Mesenteric fat pad (tissue), 1 donor: ENCODE measurements around the gene MYMX. TPM values are rescaled to one million over a fixed set of nuclear protein-coding genes. Genes with fewer than 3 reads are reported as not detected.

Source experiments
- DNase-seq: peaks from one replicate; pipeline ENCODE4 v3.0.0-alpha.2; 2020; ENCODE audit warnings: low spot score
- total RNA-seq: library from RNA; stranded (reverse); fragmentation: NEBNext Ultra II Directional; extraction: Animal tissue kit (Norgen Biotek cat#: 25700); gene quantifications from one replicate; pipeline ENCODE4 v1.2.1, GENCODE V29; 2021
- donor health status: DM: yes; HTN: yes; CAD: no.

The MYMX gene
- total RNA-seq, 1 donor from 2014 or later, result 11.6 TPM

DNA sequence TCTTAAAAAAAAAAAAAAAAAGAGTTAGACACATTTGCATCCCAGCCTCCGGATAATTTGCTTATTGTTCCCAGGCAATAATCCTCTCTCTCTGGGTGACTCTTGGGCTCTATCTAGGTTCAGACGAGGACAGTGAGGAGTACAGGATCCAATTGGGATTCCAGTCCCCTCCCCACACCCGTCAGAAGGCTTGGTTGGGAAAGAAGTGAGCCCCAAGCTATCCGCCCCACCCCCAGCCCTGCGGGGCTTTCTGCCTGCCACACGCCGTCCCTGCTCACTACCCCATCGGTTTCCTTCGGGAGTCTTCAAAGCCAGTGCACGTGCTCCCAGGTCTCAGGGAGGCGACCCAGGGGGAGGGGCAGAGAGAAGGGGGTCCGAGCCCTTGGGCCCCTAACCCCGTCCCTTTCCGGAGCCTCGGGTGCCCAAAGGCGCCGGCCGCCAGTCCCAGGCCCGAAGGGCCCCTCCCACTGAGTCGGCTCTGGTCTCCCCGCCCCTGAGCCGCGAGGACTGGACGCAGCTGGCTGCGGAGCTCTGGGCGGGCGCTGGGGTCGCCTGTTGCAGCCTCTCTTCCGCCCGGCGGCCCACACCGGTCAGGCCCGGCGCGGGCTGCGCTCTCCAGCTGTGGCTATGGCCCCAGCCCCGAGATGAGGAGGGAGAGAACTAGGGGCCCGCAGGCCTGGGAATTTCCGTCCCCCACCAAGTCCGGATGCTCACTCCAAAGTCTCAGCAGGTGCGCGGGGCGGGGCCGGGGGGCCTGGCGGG lies 2.5 kb downstream of the MYMX start:
- peak; percentile 94 for DNase-seq

DNA sequence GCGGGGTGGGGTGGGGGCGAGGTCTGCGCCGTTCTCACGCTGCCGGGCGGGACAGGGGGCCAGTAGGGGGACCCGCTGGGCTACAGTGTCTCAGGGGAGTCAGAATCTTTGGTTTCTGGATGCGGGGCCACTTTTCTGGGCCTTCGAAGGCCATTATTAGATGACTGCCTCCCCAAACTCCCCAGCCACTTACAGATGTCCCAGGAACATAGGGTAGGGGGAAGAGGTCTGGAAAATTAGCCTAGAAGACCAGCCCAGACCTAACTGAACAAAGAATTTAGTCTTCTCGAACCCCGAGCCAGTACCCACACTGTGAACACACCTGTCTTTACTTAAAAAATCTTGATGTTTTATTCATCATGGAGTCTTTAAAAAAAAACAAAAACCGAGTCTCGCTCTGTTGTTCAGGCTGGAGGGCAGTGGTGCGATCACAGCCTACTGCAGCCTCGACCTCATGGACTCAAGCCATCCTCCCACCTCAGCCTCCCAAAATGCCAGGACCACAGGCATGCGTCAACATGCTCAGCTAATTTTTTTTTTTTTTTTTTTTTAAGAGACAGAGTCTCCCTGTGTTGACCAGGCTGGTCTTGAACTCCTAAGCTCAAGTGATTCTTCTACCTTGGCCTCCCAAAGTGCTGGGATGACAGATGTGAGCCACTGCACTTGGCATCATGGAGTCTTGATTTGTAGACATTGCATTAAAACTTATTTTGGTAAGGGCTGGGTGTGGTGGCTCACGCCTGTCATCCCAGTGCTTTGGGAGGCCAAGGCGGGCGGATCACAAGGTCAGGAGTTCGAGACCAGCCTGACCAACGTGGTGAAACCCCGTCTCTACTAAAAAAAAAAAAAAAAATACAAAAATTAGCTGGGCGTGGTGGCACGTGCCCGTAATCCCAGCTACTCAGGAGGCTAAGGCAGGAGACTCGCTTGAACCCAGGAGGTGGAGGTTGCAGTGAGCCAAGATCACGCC lies 3.4 kb downstream of the MYMX start:
- DNase-seq, result no peak

DNA sequence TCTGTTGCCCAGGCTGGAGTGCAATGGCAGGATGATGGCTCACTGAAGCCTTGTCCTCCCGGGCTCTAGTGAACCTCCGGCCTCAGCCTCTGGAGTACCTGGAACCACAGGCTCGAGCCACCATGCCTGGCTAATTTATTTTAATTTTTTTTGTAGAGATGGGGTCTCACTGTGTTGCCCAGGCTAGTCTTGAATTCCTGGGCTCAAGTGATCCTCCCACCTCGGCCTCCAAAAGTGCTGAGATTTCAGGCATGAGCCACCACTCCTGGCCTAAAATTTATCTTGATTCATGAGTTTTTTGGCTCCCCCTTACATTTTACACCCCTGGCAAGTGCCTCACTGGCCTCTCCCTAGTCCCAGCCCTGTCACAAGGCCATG lies 4.2 kb downstream of the MYMX start:
- no peak for DNase-seq

DNA sequence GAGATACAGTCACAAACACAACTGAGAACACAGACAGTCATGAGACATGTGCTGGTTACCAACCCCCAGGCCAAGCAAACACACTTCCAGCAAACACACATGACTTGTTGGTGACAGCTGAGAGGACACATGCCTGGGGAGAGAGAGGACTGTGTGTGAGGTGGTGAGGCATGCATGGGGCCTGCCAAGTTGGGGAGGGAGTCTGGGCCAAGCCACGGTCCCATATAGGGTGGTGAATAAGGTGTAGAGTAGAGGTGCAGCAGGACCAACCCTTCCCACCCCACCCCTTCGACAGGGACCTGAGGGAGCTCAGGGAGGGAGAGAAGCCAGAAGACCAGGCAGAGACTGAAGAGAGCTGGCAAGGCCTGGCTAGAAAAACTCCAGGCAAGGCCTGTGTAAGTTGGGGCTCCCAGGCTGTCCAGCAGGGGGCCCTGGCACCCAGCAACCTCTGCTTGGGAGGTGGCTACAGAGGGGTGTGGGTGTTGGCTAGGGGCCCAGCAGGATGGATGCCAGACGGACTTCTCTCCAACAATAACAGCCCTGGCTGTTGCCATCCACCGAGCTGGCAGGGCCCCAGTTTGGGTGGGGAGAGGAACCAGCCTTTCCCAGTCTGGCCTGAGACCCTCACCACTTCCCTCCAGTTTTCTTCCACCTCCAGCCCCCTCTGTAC lies 4.7 kb downstream of the MYMX start:
- DNase-seq, result peak; percentile 96

DNA sequence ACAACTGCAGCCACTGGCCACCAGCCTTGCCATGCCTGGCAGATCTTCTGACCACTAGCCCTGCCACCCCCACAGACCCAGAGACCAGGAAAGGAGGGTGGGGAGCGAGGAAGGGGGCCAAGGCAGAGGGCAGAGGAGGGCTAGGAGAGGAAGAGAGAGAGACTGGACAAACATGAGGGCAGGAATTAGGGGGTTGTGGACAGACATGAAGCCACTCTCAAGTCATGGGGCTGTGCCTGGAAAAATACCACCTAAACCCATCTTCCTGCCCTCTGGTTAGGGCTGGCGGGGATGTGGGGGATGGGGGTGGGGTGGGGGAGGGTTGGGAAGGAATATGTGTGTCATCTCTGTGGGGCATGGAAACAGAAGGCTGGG lies 5.2 kb downstream of the MYMX start:
- no peak for DNase-seq

DNA sequence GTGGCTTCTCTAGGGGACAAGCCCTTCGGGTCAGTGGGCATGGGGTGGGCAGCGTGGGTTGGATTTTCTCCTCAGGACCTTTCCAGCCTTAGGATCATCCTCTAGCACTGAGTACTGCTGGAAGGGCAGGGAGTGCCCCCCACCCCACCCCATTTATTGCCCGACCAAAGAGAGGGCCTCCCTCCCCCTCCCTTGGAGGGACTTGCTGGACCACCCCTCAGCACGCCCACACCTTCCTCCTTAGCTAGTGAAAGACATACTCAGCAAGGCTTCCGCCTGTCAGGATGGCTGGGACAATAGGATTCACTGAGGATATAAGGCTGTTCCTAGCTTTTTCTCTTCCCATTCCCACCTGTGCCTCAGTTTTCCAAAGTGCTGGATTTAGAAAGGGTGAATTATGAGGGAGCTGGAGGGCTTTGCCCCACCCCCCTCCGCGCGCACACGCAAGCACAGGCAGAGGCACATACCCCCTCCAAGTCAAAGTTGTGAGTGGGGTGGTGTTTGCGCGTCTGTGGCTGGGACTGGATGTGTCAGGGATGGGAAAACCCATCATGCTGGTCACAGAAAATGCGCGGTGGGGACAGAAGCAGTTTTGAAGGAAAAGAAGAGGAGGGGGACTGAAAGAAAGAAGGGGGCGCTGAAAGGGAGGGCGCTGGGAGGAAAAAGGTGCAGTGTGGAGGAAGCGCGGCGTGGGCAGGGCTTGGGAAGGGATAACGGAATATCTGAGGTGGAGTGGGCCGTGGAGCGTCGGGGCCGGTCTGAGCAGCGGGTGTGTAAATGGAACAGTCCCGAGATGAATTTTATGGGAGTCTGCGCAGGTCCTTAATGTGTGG lies 6.0 kb downstream of the MYMX start:
- DNase-seq, result no peak

DNA sequence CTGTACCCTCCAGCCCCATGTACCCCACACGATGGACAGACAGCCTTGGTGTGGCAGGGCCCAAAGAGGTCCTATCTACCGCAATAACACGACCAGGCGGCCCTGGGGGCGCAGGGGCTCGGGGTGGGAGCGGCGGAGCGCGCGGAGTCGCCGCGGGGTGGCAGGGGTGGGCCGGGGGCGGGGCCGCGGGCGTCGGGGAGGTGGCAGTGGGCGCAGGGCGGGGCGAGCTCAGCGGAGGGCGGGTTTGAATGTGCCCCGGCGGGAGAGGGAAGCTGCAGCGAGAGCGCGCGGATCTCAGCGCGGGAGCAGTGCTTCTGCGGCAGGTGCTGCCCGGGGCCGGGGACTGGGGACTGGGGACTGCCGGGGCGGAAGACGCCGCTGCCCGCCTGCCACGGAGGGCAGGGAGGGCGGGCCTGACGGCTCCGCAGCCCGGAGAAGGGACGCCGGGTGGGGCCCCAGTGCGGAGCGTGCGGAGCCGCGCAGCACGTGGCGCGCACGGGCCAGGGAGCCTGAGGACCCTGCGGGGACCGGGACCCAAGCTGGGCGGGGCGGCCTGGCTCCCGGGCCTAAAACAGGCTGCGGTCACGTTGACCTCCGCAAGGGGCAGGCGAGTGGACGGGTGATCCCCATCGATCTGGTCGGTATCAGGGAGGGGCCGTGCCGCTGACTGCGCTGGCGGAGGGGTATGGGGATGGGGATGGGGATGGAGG lies 6.7 kb downstream of the MYMX start, which contains the start of gene SLC29A1:
Gene SLC29A1 (plus strand): TSS at position 277 of the 710 bp plus-strand sequence. CDS start 3,719 bp downstream, outside the sequence.
- DNase-seq, result peak; percentile 93

DNA sequence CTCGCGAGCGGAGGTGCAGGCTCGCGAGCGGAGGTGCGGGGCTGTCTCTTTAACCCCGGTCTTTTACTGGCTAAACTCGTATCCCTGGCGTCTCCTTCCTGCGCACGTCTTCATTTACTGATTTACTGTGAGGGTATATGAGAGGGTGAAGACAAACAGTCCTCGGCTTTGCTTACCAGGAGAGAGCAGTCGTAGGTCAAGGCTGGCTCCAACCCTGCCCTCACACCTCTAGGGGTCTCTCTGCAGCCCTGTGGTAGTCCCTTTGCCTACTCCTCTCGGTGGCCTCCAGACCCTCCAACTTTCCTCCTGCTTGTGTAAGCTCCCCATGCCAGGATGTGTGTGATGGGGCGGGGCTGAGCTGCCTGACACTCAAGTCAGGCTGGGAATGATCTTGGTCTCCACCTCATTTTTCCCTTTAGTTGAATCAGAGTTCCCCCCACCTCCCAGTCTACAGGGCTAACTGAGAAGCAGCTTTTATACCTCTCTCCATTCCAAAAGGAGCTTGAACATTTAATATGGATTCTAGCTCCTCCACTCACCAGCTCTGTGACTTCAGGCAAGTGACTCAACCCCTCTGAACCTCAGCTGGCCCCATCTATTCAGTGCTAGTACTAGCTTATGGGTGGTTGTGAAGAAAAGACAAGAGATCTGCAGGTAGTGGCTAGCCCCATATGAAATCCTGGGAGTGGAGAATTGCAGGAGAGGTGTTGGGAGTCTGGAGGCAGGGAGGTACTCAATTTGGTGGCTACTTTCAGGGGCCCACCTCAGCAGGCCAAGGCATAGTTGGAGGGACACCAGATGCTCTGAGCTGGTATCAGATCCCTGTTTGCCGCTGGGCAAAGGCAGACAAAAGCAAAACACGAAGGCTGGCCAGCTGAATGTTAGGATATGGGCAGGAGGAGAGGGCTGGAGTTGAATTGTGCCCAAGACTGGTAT lies 7.6 kb downstream of the MYMX start:
- no peak for DNase-seq

DNA sequence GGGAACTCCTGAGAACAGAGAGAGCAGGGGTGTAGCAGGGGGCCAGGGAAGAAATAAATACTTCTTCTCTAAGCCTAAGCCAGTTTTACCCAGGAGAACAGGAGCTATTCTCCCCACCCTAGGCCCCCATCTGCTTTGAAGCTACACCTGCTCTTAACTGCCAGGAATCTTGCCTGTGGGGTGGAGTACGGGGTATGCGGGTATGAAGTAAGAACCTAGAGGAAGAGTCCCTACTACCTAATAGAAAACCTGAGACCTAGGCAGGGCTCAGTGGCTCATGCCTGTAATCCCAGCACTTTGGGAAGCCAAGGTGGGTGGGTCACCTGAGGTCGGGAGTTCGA lies 8.2 kb downstream of the MYMX start:
- DNase-seq, result no peak

DNA sequence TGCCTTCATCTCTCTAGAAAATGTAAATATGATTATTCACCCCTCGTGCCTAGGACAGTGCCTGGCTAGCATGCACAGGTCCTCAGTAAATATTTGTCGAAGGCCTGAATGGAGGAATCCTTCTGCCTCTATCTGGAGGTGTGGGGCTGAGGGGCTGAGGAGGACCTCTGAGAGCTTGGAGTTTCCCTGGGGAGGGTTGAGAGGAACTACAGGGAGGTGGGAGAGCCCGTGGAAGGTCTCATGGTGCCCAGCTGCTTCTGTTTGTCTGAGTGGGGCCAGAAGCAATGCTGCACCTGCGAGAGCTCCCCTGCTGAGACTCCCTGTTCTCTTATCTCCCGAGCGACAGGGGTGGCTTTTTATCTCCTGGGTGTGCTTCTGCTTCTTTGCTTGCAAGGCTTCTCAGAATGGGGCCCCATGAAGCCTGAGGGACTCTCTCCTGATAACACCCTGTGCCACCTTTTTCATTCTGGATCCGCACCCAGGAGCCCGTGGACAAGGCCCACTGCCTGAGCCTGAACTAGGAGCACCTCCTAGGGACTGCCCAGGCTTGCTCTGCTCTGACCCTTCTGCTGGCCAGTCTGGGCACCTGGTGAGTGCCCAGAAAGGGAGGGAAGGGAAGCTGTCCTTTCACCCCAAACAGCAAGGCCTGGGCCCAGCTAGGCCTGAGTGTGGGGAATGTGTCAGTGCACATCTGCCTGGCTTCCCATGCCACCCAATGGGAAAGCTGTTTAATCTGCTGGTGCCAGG lies 9.0 kb downstream of the MYMX start:
- DNase-seq, result no peak

DNA sequence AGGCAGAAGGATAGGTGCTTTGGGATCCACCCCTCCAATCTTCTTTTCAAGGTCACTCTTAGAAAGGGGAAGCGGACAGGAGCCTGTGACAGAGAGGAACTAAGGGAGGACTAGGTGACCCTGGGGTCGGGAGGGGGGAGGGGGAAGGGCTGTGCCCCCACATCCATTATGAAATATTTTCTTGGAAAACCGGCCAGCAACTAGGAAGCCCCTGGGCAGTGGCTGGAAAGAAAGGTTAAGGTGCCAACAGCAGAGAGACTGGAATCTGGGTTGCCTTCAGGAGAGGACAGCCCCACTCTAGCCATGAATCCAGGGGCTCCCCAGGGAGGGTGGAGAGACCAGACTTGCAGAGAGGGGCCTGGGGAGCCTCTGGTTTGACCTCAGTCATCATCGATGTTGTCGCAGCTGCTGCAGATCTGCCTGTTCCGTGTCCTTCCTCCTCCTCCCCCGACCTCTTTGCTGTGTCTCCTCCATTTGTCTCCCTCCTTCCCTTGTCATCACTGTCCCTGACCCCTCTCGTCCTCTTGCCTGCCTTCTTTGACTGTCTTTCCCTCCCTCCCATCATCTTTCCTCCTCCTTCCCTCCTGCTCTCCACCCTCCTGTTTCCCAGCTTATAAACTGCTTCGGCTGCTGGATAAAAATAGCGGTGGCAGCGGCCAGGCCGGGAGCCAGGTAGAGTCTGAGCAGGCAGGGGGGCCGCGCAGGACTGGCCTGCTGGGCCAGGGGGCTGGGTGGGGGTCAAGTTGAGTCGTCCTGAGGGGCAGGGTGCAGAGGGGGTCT lies 9.8 kb downstream of the MYMX start:
- DNase-seq, result no peak

DNA sequence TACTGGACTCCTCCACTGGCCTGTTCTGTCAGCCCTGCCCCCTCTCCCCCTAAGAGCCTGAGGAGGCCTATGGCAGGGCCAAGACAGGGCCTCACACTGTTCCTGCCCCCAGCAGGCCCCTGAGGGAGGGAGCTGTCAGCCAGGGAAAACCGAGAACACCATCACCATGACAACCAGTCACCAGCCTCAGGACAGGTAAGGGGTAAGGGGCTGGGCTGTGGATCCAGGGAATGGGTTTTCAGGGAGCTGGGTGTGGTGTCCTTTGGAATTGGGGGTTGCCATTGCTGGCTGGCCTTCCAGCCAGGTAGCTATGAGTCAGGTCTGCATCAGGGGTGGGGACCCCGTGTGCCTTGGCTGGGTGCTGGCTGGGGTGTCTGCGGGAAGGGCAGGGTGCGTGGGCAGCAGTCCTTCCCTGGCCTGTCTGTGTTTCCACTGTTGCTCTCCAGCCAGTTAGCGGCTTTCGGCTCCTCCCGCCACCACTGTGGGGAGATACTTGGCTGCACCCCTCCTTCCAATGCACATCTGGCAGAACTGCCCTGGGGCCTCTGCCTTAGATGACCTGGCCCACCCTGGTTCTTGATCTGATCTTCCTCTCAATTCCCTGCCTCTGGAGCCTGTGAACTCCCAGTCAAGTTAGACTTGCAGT lies 10.5 kb downstream of the MYMX start:
- DNase-seq, result no peak

DNA sequence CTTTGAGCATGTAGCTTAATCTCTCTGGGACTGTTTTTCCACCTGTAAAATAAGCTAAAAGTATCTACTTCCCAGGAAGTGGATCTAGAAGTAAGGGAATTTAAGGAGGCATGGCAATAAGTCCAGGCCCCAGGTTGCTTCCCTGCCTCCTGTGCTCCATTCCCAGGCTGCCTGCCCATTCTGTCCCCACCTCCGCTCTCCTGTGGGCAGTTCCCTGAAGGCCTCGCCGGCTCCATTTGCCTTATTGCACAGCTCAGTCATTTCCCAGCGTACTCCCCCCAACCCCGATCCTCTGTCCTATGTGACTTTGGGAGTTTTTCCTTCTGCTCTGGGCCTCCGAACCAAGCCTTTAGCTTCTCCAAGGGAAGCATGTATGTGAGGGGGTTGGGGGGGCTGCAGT lies 11.3 kb downstream of the MYMX start:
- no peak for DNase-seq

DNA sequence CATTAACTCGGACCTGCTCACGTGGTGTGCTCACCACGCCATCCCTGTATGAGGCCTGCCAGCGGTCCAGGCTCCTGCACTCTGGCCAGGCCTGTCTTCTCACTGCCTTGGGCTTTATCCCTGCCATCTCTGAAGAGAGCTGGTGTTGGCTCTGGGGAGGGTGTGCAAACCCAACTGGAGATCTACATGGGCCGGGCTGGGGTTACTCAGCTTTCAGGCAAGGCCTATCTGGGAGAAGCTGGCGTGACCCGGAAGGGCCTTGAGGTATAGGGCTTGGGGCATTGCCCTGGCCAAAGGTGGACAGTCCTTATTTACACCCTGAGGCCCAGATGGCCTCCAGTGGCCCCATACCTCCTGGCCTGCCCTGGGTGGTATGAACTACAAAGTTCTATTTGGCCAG lies 11.7 kb downstream of the MYMX start:
- DNase-seq, result no peak

DNA sequence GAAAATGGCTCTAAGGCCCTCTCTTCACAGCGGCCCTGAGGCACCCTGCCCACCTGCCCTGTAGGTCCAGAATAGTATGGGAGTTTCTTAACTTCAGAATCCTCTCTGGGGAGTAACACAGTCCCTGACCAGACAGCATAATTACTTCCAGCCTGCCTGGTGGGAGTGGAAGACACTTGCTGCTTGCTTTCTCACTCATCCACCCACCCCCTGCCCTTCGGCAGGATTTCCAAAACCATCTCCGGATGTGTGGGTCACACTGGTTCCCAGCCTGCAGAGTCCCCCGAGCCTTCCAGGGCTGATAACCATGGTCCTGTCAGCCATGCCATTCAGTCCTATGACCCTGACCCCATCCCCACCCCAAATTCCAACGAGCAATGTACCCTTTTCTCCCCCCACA lies 12.1 kb downstream of the MYMX start:
- DNase-seq, result no peak

DNA sequence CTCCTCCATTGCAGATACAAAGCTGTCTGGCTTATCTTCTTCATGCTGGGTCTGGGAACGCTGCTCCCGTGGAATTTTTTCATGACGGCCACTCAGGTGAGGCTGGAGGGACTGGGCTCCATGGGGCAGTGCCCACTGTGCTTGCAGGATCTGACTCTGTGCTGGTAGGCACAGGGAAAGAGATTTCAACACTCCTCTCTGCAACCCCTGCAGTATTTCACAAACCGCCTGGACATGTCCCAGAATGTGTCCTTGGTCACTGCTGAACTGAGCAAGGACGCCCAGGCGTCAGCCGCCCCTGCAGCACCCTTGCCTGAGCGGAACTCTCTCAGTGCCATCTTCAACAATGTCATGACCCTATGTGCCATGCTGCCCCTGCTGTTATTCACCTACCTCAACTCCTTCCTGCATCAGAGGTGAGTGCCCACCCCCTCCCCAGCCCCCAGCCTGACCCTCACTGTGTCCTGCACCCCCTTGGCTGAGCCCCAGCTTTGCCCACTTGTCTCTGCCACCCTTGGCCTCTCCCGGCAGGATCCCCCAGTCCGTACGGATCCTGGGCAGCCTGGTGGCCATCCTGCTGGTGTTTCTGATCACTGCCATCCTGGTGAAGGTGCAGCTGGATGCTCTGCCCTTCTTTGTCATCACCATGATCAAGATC lies 12.8 kb downstream of the MYMX start:
- DNase-seq, result no peak
